ACC112 (cell line): ENCODE data around the gene SPATA19.

Experiments used
- H2AFZ ChIP-seq: fragments of 200-600 bp; sonication (generic); one replicate; pipeline ENCODE4 v1.6.0; 2017; ENCODE audit warnings: antibody characterized with exemption, low read length; ENCODE audit not compliant: unreplicated experiment
- H3K27ac ChIP-seq: fragments of 200-600 bp; sonication (generic); 2 replicates; pipeline ENCODE4 v1.5.1; 2014; ENCODE audit warnings: low read depth, mild to moderate bottlenecking, antibody characterized with exemption, low read length, moderate library complexity
- H3K27me3 ChIP-seq: fragments of 200-600 bp; sonication (generic); 2 replicates; pipeline ENCODE4 v1.6.1; 2014; ENCODE audit warnings: mild to moderate bottlenecking, antibody characterized with exemption, low read length, moderate library complexity, mixed read lengths; ENCODE audit not compliant: insufficient read depth
- H3K36me3 ChIP-seq: fragments of 200-600 bp; sonication (generic); 2 replicates; pipeline ENCODE4 v1.6.1; 2016; ENCODE audit warnings: mild to moderate bottlenecking, antibody characterized with exemption, low read length, moderate library complexity, mixed read lengths; ENCODE audit not compliant: insufficient read depth
- H3K4me1 ChIP-seq: fragments of 200-600 bp; sonication (generic); one replicate; pipeline ENCODE4 v1.6.1; 2016; ENCODE audit warnings: low read length, mixed read lengths; ENCODE audit not compliant: insufficient read depth, unreplicated experiment, control insufficient read depth
- H3K4me3 ChIP-seq: fragments of 200-600 bp; sonication (generic); 2 replicates; pipeline ENCODE4 v1.5.1; 2014; ENCODE audit warnings: mild to moderate bottlenecking, low read depth, low read length
- H3K79me2 ChIP-seq: fragments of 200-600 bp; sonication (generic); one replicate; pipeline ENCODE4 v1.6.0; 2016; ENCODE audit warnings: low read length; ENCODE audit not compliant: control insufficient read depth, unreplicated experiment, insufficient read depth

The SPATA19 gene

GRCh38 chr11:133845413-133845812 is at the start of gene SPATA19:
Gene SPATA19 (minus strand): TSS chr11:133845513. CDS start chr11:133845446, 67 bp downstream.
- H3K4me3 ChIP-seq: no peak within 1 kb of the TSS
- no peaks in the 10 kb centered on the region for H3K79me2 ChIP-seq
- H3K27me3 ChIP-seq: no peaks in the 10 kb centered on the region
- H3K4me1 ChIP-seq: no peaks in the 10 kb centered on the region
- no peaks in the 10 kb centered on the region for H3K36me3 ChIP-seq
- H2AFZ ChIP-seq: no peak within 1 kb of the TSS
- no peak within 1 kb of the TSS for H3K27ac ChIP-seq

DNA sequence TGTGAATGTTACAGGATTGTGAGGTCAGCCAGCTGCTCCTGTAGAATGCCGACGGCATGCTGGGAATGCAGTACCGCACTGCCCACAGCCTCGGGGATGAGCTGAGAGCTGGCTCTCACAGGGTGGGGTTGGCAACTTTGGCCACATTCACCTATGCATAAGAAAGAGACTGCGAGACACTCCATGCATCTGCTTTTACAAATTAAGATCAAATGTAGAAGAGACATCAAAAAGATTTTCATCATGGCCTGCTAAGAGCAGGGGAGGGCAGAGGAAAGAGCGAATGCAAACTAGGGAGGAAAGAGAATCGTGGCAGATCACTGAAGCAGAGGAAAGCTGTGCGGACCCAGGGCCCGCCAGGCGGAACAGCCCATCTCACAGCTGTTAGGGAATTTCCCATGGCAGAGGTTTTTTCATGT is 49.8 kb upstream of the SPATA19 start:
- H3K36me3 ChIP-seq: no peaks in the 10 kb centered on the region
- no peak overlapping the region for H3K4me3 ChIP-seq
- no peaks in the 10 kb centered on the region for H3K27me3 ChIP-seq
- H3K4me1 ChIP-seq: no peaks in the 10 kb centered on the region
- no peak overlapping the region for H2AFZ ChIP-seq
- H3K79me2 ChIP-seq: no peaks in the 10 kb centered on the region
- no peak overlapping the region for H3K27ac ChIP-seq

GRCh38 chr11:133893381-133893780 is 48.1 kb upstream of the SPATA19 start:
- Histone ChIP-seq H2AFZ (no peak overlapping the region), H3K79me2 (no peaks in the 10 kb centered on the region), H3K4me1 (no peaks in the 10 kb centered on the region), H3K27ac (no peak overlapping the region), H3K27me3 (no peaks in the 10 kb centered on the region), H3K4me3 (no peak overlapping the region), H3K36me3 (no peaks in the 10 kb centered on the region)

- no peaks in the 10 kb centered on the region for H3K79me2 ChIP-seq
- H3K27ac ChIP-seq: no peak overlapping the region
- no peak overlapping the region for H3K4me3 ChIP-seq
- no peaks in the 10 kb centered on the region for H3K27me3 ChIP-seq
- H3K36me3 ChIP-seq: no peaks in the 10 kb centered on the region
- no peak overlapping the region for H2AFZ ChIP-seq
- H3K4me1 ChIP-seq: no peaks in the 10 kb centered on the region
Measured at GRCh38 chr11:133892584-133893380, 47.5 kb upstream of the SPATA19 start.

DNA sequence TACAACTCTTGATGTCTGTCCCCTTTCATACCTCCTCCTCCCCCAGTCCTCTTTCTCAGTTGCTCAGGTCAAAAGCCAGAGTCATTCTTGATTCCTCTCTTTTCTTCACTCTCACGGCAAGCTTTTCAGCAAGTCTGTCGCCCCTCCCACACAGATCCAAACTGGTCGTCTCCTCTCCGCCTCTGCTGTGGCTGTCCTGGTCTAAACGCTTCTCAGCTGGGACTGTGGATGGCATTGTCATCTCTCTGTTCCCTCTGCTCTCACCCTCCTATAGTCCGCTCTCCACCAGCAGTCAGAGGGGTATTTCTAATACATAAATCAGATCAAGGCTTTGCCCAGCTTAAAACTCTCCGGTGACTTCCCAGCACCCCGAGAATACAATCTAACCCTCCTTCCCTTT is 46.8 kb upstream of the SPATA19 start:
- H2AFZ ChIP-seq: no peak overlapping the region
- no peaks in the 10 kb centered on the region for H3K4me1 ChIP-seq
- H3K36me3 ChIP-seq: no peaks in the 10 kb centered on the region
- H3K79me2 ChIP-seq: no peaks in the 10 kb centered on the region
- no peaks in the 10 kb centered on the region for H3K27me3 ChIP-seq
- no peak overlapping the region for H3K27ac ChIP-seq
- H3K4me3 ChIP-seq: no peak overlapping the region

- H3K4me1 ChIP-seq: no peaks in the 10 kb centered on the region
Measured at GRCh38 chr11:133889893-133890292, 44.6 kb upstream of the SPATA19 start.

GRCh38 chr11:133889188-133889587 is 43.9 kb upstream of the SPATA19 start:
- H2AFZ ChIP-seq: no peak overlapping the region
- no peaks in the 10 kb centered on the region for H3K36me3 ChIP-seq
- H3K79me2 ChIP-seq: no peaks in the 10 kb centered on the region
- H3K4me3 ChIP-seq: no peak overlapping the region
- H3K27me3 ChIP-seq: no peaks in the 10 kb centered on the region
- no peaks in the 10 kb centered on the region for H3K4me1 ChIP-seq
- no peak overlapping the region for H3K27ac ChIP-seq

More at GRCh38 chr11:133889893-133890292, 44.6 kb upstream of the SPATA19 start:
- Histone ChIP-seq H3K36me3 (no peaks in the 10 kb centered on the region), H3K4me3 (no peak overlapping the region), H3K79me2 (no peaks in the 10 kb centered on the region), H3K27me3 (no peaks in the 10 kb centered on the region), H3K27ac (no peak overlapping the region), H2AFZ (no peak overlapping the region)

DNA sequence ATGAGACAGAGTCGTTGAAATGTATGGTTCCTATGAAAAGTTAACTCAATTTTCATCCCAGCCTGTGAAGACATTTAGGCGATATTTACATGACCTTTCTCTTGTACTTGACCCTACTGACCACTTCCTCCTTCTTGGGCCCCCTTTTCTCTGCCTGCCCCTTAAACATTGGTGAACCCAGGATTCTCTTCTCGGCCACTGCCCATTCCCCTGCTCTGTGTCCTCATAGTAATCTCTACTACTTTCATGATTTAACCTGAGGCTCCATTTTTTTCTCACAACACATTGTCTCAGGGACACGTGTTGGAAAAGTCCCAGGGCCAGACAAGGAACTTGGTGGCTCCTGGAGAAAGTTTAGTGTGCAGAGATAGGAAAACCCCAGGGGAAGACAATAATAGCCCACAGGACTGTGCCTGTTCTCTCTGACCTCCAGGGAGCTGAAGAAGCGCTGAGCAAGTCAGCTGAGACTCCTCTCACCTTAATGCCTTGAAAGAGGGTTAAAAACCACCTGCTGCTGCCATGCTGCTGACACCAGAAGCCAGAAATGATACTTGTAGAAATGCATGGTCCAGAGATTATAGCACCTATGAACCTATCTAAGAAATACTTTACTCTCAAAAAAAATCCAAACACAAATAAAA is 42.5 kb upstream of the SPATA19 start:
- no peaks in the 10 kb centered on the region for H3K4me1 ChIP-seq
- H3K36me3 ChIP-seq: no peaks in the 10 kb centered on the region
- H3K4me3 ChIP-seq: no peak overlapping the region
- no peaks in the 10 kb centered on the region for H3K27me3 ChIP-seq
- H3K79me2 ChIP-seq: no peaks in the 10 kb centered on the region
- no peak overlapping the region for H2AFZ ChIP-seq
- H3K27ac ChIP-seq: no peak overlapping the region

GRCh38 chr11:133886029-133886428 is 40.7 kb upstream of the SPATA19 start:
- Histone ChIP-seq H3K27me3 (no peaks in the 10 kb centered on the region), H3K4me1 (no peaks in the 10 kb centered on the region), H3K27ac (no peak overlapping the region), H3K79me2 (no peaks in the 10 kb centered on the region), H3K36me3 (no peaks in the 10 kb centered on the region), H3K4me3 (no peak overlapping the region), H2AFZ (no peak overlapping the region)

- Histone ChIP-seq H3K27ac (no peak overlapping the region), H2AFZ (no peak overlapping the region), H3K27me3 (no peaks in the 10 kb centered on the region), H3K4me3 (no peak overlapping the region), H3K36me3 (no peaks in the 10 kb centered on the region), H3K79me2 (no peaks in the 10 kb centered on the region), H3K4me1 (no peaks in the 10 kb centered on the region)
Measured at GRCh38 chr11:133872160-133872559, 26.8 kb upstream of the SPATA19 start.

DNA sequence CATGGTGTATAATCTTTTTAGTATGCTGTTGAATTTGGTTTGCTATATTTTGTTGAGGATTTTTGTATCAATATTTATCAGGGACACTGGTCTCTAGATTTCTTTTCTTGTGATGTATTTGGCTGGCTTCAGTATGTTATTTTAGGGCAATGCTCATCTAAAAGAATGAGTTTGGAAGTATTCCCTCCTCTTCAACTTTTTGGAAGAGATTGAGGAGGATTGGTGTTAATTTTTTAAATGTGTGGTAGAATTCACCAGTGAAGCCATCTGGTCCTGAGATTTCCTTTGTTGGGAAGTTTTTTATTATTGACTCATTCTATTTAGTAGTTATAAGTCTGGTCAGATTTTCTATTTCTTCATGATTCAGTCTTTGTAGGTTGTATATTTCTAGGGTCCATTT is 22.1 kb upstream of the SPATA19 start:
- Histone ChIP-seq H3K27ac (no peak overlapping the region), H3K36me3 (no peaks in the 10 kb centered on the region), H3K27me3 (no peaks in the 10 kb centered on the region), H3K4me1 (no peaks in the 10 kb centered on the region), H3K79me2 (no peaks in the 10 kb centered on the region), H2AFZ (no peak overlapping the region), H3K4me3 (no peak overlapping the region)
